ENCODE data around the gene MYMK.

GRCh38 chr9:133507246-133507965 lies 17.4 kb downstream of the MYMK start:
- TF ChIP-seq POLR2A (IDR thresholded peaks at IDR 0.05; ENCODE audit: low read length) (no peak), GATA1 (IDR thresholded peaks at IDR 0.05; ENCODE audit: low read depth, low read length) (no peak)
